SHP77 (cell line): ENCODE data around the gene DKK2.

ENCODE experiments used
- DNase-seq, 2 experiments: peaks; one replicate each; lab custom pipeline; 2025; lab: John Stamatoyannopoulos, UW

The DKK2 gene, protein sequence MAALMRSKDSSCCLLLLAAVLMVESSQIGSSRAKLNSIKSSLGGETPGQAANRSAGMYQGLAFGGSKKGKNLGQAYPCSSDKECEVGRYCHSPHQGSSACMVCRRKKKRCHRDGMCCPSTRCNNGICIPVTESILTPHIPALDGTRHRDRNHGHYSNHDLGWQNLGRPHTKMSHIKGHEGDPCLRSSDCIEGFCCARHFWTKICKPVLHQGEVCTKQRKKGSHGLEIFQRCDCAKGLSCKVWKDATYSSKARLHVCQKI

DNA sequence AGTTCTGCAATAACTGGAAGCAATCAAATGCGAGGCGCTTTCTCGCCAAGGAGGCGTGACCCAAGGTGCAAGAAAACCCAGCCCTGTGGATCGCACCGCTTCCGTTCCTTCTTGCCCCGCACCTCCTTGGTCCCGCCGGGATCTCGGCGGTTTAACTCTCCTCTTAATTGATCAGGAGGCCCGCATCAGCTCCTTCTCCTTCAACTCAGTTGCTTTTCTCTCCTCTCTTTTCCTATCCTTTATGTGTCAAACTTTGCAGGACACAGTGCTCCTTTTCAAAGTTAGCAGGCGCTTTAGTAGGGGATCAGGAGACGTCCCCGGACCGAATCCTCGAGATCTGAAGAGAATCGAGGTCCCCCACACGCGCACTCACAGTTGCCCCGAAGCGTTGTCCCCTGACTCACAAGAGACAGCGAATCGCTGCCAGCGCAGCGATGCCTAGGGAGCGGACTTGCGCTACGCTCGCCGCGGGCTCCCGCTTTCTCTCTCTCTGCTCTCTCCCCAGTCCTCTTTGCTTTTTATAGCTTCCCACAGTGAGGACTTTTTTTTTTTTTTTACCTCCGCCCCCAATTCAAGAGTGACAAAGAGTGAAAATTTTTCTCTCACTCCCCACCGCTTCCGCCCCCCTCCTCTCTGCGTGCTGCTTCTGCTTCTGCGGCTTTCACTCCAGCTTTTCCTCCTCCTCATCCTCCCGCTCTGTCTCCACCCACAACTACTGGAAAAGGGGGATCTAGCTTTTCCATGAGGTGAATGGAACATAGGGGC is at the start of gene DKK2:
Gene DKK2, minus strand, starts transcription at position 495 of the 765 bp plus-strand sequence. CDS start 722 bp downstream, outside the sequence.
- no peak for DNase-seq

DNA sequence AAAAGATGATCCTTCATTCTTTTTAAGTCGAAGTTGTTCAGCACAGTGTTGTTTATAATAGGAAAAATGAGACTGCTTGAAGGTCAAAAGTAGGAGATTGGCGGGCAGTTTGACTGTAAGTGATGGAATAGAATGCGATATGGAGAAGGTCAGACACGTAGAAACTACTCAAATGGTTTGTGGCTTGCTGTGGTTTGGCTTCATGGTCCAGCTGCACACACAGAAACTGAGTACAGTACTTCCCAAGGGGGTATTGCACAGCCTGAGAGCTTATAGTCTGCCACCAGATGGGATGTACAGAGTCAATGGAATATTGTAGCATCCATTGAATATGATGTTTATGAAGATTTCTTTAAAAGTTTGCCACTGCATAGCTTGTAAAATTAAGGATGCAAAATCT is 41.1 kb upstream of the DKK2 start:
- no peak for DNase-seq

DNA sequence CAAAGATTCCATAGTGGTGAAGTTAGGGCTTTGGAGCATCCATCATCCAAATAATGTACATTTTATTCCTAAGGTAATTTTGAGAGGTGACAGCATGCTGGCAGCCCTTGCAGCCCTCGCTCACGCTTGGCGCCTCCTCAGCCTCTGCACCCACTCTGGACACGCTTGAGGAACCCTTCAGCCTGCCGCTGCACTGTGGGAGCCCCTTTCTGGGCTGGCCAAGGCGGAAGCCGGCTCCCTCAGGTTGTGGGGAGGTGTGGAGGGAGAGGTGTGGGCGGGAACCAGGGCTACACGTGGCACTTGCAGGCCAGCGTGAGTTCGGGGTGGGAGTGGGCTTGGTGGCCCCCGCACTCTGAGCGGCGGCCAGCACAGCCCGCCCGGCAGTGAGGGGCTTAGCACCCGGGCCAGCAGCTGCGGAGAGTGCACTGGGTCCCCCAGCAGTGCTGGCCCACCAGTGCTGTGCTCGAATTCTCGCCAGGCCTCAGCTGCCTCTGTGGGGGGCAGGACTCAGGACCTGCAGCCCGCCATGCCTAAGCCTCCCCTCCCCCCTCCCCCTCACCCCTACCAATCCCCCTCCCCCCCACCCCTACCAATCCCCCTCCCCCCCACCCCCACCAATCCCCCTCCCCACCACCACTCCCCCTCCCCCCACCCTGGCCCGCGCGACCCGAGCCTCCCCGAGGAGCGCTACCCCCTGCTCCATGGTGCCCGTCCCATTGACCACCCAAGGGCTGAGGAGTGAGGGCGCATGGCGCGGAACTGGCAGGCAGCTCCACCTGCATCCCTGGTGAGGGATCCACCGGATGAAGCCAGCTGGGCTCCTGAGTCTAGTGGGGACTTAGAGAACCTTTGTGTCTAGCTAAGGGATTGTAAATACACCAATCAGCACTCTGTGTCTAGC is 37.0 kb upstream of the DKK2 start:
- DNase-seq = no peak

DNA sequence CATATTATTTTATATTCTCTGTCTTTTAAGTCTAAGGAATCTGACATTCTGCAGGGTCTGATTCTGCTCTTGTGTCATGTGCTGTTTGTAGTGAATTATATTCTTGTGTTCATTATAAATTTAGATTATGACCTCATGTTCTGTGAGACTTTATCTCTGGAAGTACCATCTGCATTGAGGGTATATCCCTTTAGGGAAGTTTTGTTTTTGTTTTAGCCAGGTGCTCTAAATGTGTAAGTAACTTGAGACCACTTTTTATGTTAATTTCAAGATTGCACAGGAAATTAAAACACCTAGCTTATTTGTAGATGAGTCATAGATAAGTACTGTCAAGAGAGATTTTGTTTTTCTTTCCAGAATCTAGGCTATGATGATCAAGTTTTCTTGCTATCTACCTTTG is 35.0 kb upstream of the DKK2 start:
- DNase-seq = no peak

DNA sequence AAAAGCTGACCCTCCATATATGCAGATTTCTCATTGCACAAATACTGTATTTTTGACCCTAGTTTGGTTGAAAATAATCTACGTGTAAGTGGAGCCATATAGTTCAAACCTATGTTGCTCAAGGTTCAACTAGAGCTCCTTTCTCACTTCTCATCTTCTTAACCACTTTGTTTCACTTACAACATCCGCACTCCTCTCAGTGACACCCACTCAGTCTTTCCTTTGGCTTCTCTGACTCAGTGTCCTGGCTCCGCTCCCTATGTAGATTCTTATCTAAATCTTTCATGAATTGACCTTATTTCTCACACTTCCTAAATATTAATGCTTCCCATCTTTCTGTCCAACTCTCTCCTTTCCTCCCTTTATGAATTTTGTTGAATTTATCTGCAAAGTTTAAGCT is 32.9 kb upstream of the DKK2 start:
- DNase-seq = no peak

DNA sequence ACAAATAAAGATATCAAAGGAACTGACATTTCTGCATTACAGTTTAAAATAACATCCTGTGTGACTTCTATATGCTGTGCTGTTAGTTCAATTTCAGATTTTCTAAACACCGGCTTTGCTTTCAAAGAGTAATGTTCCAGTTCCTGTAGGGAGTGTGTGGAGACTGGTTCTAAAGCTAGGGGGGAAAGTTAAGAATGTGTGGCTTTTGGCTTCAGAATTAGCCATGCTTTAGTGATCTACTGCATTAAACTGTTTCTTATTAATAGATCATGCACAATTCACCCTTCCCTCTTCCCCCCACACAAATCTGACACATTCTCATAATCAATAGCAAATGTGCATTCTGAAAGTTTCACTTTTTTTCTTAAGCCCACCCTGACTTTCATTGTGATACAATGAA is 32.0 kb upstream of the DKK2 start:
- DNase-seq = no peak

DNA sequence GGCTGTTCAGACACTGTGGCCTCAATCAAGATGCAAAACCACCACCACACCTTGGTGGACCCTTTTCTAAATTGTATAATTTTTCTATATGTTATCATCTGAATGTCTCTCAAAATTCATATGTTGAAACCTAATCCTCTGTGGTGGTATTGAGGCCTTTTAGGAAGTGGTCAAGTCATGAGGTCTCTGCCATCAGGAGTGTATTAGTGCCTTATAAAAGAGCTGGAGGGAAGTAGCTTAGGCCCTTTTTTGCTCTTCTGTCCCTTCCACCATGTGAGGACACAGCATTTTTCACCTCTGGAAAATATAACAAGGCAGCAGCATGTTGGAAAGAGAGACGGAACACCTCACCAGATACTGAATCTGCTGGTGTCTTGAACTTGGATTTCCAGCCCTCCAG is 30.5 kb upstream of the DKK2 start:
- no peak for DNase-seq

DNA sequence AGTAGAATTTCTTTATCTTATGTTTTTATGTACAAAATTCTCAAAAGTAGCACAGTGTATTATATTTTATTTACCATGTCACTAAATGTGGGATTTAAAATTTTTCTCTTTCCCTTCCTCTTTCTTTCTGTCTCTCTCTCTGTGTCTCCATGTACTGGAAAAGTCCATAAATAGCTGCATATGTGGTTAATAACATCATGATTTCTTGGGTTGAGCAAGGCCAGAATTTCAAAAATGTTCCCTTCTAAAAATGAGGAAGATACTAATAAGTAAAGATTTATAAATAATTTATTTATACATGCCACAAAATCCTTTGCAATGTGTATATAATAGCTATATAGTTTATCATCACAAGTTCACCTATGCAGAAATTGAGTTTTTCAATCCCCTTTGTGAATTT is 29.1 kb upstream of the DKK2 start:
- DNase-seq = no peak

DNA sequence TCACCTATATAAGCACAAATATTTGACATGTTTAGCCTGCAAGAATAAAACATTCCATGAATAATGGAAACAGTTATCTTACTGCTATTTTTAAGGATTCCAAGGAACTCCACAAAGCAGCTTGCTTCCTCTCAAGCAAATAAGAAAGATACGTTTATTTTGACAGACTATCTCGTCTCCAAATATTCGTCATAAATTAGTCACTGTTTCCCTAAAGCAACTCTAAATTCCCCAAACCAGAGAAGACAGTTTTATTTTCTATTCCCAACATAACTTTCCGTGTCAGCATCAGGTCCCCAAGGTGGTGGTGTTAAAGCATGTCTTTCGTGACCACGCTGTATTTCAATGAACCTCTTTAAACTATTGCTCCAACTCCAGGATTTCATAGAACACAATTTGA is 24.3 kb upstream of the DKK2 start:
- DNase-seq = no peak

DNA sequence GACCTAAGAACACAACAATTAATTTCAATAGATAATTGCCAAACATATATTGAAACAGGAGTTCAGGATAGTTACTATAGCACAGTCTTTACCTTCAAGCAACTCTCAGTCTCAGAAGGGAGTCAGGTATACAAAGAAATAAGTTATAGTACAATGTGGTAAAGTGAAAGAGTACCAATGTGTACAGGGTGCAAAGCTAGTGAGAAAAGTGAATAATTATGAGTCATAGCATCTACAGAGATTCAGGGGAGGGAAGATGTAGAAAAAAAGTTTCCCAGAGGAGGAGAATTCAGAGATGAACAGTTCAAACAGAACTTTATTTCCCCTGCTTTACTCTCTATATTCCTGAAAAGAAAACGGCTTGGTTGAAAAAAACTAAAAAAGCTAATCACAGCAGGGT is 22.7 kb upstream of the DKK2 start:
- no peak for DNase-seq

DNA sequence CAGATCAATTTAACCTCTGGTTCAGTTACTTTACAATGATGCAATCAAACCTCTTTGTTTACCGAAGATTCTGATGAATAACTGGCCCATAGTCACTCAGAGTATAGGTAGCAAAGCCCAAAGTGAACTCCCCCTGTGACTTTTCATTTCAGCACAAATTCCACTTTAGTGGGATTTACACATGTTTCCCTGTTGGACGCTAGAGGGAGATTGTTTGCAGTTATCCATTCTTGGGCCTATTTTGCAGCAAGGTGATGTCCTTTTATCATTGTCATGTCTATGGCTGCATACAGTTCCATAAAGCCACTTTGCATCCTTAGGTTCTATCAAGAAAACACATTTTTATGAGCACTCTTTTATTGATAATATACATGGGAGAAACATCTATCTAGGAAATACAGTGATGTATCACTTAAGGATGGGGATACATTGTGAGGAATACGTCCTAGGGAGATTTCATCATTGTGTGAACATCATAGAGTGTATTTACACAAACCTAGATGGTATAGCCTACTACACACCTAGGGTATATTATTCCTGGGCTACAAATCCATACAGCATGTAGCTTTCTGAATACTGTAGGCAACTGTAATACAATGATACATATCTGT is 14.5 kb upstream of the DKK2 start:
- peak in 1 of 2 experiments; percentile 36 for DNase-seq

DNA sequence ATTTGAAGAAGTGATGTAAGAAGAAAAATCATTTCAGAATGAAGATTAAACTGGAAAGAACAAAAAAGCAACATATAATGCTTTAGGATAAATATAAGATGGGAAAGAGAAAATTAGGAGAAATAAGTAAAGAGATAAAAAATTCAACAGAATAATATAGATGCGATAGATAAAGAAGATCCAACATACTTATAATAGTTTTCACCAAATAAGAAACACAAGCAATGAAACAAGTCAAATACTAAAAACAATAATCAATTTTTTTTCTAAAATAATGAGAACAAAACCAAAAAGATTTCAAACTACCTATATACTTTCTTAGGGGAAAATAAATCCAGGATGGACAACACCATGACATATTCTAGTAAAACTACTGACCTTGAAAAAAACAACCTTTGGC is 10.1 kb upstream of the DKK2 start:
- no peak for DNase-seq

DNA sequence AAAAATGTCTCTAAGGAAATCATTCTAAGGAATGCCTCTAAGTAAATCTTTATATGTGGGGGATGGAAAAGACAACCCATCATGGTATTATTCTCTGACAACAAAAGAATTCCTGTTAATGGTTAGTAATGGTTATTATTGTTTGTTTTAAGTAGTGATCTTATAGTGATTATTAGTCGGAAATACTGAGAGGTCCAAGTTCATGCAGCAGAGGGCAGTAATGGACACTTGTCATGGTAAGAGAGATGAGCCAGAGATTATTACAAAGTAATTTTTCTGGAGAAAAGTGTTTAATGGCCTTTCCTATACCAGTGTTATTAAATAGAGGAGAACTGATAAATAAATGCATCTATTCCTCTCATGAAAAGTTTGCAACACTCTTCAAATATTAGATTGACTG is 8.1 kb upstream of the DKK2 start:
- DNase-seq = no peak

DNA sequence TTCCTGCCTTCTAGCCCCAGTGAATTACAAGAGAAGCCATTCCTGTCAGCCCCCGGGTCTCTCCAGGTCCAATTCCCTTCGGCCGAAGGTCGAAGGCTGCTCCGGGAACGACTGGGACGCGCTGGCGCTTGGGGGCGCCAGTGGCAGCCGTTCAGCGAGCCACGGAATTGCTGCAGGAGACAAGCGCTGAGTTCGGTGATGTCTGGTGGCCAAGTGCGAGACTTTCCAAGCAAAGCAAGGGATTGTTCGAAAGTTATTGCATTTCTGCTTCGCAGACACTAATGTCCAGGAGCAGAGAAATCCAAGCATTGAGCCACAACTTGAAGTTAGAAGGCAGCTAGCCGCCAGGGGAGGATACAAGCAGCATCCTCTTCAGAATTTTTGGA is 1.1 kb upstream of the DKK2 start:
- DNase-seq = no peak

DNA sequence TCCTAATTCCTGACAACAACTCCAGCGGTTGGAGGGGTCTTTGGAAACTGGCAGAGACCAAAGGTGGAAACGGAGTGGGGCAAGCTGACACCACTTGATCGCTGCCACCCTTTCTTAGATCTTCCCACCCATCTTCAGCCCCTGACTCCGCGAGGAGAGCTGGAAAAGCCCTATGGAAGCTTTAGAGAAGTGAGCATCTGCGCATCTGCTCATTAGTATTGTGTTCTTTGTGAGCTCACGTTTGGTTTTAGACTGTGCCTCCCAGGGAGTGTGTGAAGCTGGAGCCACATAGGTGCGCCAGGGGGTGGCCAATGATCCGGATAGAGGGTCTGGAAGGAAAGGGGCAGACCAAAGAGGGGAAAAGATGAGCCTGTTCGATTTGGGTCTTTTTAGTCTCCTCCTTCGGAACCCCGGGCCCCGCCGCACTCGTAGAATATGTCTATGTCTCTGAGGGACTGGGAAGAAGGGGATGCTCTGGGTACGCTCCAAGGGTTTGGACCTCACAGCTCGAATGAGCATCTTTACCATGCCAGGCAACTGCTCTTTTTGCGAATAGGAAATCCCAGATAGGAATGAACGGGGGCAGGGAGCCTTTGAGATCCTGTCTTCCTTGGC is 578 bp upstream of the DKK2 start:
- no peak for DNase-seq

DNA sequence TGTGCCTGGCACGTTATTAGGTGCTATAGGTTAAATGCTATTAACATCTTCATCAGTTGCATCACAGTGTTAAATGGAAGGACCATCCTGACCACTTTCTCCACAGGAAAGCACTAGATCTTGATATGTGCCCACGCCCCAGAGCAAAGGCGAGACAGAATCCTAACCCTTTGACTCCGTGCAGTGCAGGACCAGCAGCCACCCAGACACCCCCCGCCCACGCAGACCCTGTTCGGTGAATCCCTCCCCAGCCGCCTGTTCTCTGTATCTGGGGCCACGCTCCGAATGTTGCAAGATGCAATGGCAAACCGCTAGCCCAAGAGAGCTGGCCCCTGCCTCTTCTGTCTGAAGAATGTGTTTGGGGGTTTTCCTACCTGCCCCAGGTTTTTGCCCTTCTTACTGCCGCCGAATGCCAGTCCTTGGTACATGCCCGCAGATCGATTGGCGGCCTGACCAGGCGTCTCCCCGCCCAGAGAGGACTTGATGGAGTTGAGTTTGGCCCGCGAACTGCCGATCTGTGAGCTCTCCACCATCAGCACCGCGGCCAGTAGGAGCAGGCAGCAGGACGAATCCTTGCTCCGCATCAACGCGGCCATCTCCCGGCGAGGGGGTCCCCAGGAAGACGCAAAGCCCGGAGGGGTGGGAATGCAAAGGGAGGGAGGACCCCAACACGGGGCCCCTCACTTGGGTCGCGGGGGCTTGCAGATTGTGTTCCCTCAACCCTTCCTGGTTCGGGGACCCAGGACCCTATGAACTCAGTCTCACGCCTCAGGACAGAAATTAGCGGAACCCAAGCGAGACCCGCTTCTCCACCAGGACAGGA is 906 bp downstream of the DKK2 start:
- DNase-seq = no peak

DNA sequence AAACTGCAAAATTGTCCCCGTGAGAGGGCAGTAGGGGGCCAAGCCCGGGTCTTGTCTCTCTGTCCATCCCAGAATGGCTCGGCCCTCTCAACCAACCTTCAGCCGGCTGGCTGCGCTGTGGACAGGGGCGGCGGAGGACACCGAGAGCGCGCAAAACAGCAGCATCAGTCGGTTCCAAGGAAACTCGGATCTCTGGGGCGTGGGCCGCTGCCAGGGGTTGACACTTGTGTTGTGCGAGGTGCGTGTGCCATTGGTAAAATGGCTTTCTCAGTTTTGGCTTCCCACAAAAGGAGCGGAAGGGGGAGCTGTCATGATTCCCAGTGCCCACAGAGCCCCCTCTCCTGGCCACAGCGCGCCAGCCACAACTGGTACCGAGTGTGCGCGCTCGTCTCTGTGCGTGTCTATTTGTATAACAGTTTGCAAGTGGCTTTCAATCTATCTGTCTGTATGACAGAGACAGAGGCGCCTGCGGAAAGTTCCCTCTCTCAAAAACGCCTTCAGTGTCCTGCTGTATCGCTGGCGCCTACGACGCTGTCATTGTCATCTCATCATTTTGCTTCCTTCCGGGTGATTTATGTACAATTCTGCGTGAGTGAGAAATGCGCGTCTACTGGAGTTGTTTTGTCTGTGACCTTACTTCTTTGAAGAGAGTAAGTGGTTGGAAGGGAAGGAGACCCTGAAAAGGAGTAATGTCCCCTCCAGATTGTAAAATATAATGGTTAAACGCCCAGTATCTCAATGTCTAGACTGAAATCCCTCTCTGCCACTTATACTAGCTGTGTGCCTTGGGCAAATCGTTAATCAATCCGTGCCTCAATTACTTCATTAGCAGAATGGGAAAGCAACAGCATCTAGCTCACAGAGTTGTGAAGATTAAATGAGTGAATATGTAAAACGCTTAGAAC is 1.8 kb downstream of the DKK2 start:
- peak; percentile 41 to 58 for DNase-seq

DNA sequence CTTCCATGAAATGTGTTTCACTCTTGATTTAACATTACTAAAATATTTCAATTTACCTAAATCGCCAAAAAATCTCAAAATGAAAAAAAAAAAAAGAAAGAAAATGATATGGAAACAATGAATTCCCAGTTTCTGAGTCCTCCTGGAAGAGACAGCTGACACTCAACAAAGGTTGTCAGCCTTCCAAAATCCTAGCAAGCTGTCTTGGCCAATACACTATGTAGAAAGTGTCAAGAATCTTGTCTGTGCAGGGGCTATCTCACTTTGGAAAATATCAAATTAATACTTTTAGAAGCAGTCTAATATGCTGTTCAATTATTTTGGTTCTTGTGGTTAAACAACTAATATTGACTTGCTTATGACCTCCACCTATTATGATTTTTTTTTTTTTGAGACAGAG is 8.7 kb downstream of the DKK2 start:
- no peak for DNase-seq

DNA sequence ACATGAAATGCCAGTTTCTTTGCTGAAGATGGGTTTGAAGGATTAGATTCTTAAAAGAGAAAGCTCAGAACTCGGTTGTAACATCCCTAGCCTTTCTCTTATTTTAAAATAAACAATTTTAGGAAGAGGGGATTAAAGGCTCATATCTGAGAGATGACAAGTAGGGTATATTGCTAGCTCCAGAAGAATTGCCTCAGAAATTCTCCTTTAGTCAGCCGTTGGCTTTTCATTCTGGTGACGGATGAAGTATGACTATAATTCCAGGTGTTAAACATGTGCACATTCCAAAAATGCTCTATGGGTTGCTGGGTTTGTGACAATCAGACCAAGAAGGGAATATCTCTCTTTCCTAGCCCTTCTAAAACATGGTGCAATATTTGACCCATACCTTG is 17.8 kb downstream of the DKK2 start:
- no peak for DNase-seq
